ENCODE data around the gene FARP1.

Gene FARP1

GRCh38 chr13:98273824-98274742 lies 131.2 kb downstream of the FARP1 start:
- in situ Hi-C loops (cut with HindIII; ENCODE audit: low sequenced_read_pairs), result no loop called here

- in situ Hi-C loops (cut with HindIII; ENCODE audit: low sequenced_read_pairs), result no loop called here
Measured at GRCh38 chr13:98274921-98275487, 132.1 kb downstream of the FARP1 start.

- in situ Hi-C loops (cut with HindIII; ENCODE audit: low sequenced_read_pairs), result no loop called here
Measured at GRCh38 chr13:98275681-98276171, 132.8 kb downstream of the FARP1 start.

GRCh38 chr13:98276486-98276885 lies 133.6 kb downstream of the FARP1 start:
- in situ Hi-C loops (cut with HindIII; ENCODE audit: low sequenced_read_pairs), result no loop called here

- in situ Hi-C loops (cut with HindIII; ENCODE audit: low sequenced_read_pairs), result no loop called here
Measured at GRCh38 chr13:98278068-98278724, 135.3 kb downstream of the FARP1 start.

- in situ Hi-C loops (cut with HindIII; ENCODE audit: low sequenced_read_pairs), result no loop called here
Measured at GRCh38 chr13:98279473-98280175, 136.7 kb downstream of the FARP1 start.

GRCh38 chr13:98280176-98280510 lies 137.2 kb downstream of the FARP1 start:
- in situ Hi-C loops (cut with HindIII; ENCODE audit: low sequenced_read_pairs), result no loop called here

- in situ Hi-C loops (cut with HindIII; ENCODE audit: low sequenced_read_pairs), result no loop called here
Measured at GRCh38 chr13:98284679-98285078, 141.8 kb downstream of the FARP1 start.

- in situ Hi-C loops (cut with HindIII; ENCODE audit: low sequenced_read_pairs), result no loop called here
Measured at GRCh38 chr13:98285317-98285716, 142.4 kb downstream of the FARP1 start.

GRCh38 chr13:98285852-98286594 lies 143.1 kb downstream of the FARP1 start:
- in situ Hi-C loops (cut with HindIII; ENCODE audit: low sequenced_read_pairs), result no loop called here

GRCh38 chr13:98286799-98287198 lies 143.9 kb downstream of the FARP1 start:
- in situ Hi-C loops (cut with HindIII; ENCODE audit: low sequenced_read_pairs), result no loop called here

- in situ Hi-C loops (cut with HindIII; ENCODE audit: low sequenced_read_pairs), result no loop called here
Measured at GRCh38 chr13:98288211-98288610, 145.3 kb downstream of the FARP1 start.

- in situ Hi-C loops (cut with HindIII; ENCODE audit: low sequenced_read_pairs), result no loop called here
Measured at GRCh38 chr13:98289339-98289945, 146.5 kb downstream of the FARP1 start.

GRCh38 chr13:98290261-98290660 lies 147.4 kb downstream of the FARP1 start:
- in situ Hi-C loops (cut with HindIII; ENCODE audit: low sequenced_read_pairs), result no loop called here

- in situ Hi-C loops (cut with HindIII; ENCODE audit: low sequenced_read_pairs), result no loop called here
Measured at GRCh38 chr13:98291658-98292057, 148.8 kb downstream of the FARP1 start.

- in situ Hi-C loops (cut with HindIII; ENCODE audit: low sequenced_read_pairs), result no loop called here
Measured at GRCh38 chr13:98293103-98293502, 150.2 kb downstream of the FARP1 start.

- in situ Hi-C loops (cut with HindIII; ENCODE audit: low sequenced_read_pairs), result no loop called here
Measured at GRCh38 chr13:98293570-98294142, 150.8 kb downstream of the FARP1 start.

- in situ Hi-C loops (cut with HindIII; ENCODE audit: low sequenced_read_pairs), result no loop called here
Measured at GRCh38 chr13:98295371-98295770, 152.5 kb downstream of the FARP1 start.

GRCh38 chr13:98297051-98297450 lies 154.2 kb downstream of the FARP1 start:
- in situ Hi-C loops (cut with HindIII; ENCODE audit: low sequenced_read_pairs), result no loop called here

- in situ Hi-C loops (cut with HindIII; ENCODE audit: low sequenced_read_pairs), result no loop called here
Measured at GRCh38 chr13:98297745-98298144, 154.9 kb downstream of the FARP1 start.

Measured in DLD1 (cell line).